ENCODE measurements around the gene PARD3B.

The PARD3B gene

DNA sequence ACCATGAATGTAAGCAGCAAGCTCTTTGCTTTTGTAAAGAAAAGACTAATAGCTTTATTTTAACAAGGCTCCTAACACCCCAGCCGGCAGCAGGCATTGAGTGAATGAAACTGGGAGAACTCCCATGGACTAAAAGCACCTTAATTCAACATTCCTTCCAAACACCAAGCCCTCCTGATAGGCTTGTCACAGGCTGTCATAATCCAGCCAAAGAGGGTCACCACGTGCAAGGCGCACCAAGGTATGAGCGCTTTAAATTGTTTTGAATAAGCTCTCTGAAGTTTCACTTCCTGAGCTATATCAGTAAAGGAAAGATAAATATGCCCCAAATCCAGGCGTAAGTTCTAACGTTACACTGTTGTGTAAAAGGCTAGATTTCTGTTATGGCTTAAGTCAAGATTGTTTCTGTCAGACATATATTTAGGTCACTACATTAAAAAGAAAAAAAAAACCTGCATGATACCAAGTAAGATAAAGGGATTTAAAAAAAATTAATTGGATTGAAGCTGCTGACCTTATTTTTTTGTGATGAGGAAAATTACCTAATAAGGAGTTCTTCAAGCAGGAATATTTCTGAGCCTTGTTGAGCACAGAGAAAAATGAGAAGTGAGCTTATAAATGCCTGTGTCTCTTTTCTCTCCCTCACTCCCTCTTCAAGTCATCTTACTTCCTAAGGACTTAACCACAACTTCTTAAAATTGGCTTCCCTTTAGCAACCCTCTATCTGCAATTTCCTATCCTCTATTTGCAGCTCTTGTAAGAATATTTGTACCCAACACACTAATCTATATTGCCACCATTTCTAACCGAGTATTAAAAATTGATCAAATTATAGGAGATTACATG is 1000.9 kb downstream of the PARD3B start:
- Histone ChIP-seq H3K4me2 (ENCODE audit: low read length) (no peak overlapping the region), H3K4me3 (ENCODE audit: low read length) (no peak overlapping the region), H3K36me3 (ENCODE audit: insufficient read depth, low read length) (no peaks in the 10 kb centered on the region), H3K9me3 (replicated peaks; ENCODE audit: low read length) (no peaks in the 10 kb centered on the region), H3K4me1 (ENCODE audit: control insufficient read depth, insufficient read depth, low read length) (peaks cover 6% of the 10 kb centered on the region), H3K27me3 (ENCODE audit: control insufficient read depth, insufficient read depth, low read length) (no peaks in the 10 kb centered on the region), H3K9ac (ENCODE audit: low read depth, low read length) (no peak overlapping the region)

DNA sequence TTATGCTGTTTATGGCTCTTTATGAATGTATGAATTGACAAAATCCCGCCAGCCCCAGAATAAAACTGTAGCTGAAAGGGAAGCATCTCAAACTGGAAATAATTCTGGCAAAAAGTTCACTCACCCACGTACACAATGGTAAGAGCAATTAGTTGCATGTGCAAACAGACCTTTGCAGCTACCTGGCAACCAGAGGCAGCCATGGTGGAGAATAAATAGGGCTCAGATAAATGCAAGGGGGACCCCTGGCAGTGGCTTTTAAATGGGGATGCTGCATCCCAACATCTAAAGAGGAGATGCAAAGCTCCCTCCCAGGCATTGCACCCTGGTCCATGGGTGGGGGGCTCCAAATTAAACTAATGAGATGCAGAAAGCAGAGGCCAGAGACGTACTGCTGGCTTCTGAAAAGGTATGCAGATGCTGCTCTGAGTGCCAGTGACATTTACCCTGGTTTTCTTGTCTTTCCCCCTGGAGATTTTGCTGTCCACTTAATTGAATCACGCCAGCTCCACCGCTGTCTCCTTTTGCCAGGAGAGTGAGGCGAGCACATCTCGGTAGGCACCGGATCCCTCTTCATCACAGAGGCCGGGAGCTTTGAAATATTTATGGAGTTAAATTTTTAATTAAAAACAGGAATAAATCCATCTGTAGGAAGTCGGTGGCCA is 1010.4 kb downstream of the PARD3B start:
- Histone ChIP-seq H3K27me3 (ENCODE audit: control insufficient read depth, insufficient read depth, low read length) (no peaks in the 10 kb centered on the region), H3K4me3 (ENCODE audit: low read length) (no peak overlapping the region), H3K4me2 (ENCODE audit: low read length) (no peak overlapping the region), H3K9me3 (replicated peaks; ENCODE audit: low read length) (no peaks in the 10 kb centered on the region), H3K9ac (ENCODE audit: low read depth, low read length) (no peak overlapping the region), H3K4me1 (ENCODE audit: control insufficient read depth, insufficient read depth, low read length) (no peaks in the 10 kb centered on the region), H3K36me3 (ENCODE audit: insufficient read depth, low read length) (no peaks in the 10 kb centered on the region)

DNA sequence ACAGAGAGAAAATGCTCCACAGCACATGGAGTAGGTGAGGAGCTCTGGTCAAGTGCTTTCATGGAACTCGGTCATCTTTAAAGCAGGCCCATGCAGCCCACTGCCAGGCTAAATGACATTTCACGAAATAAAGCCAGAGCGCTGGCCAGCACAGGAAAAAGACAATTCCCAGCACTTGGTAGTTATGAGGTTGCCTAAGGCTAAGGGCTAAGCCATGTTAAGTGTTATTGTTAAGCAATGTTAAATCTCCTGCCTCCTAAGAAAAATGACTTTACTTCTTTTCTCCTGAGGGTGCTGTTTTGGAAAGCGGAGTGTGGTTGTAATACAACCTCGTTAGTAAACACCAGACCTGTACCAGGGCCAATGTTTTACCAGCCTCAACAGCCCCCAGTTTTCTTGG is 1011.1 kb downstream of the PARD3B start:
- H3K9me3 ChIP-seq (replicated peaks; ENCODE audit: low read length): no peaks in the 10 kb centered on the region

DNA sequence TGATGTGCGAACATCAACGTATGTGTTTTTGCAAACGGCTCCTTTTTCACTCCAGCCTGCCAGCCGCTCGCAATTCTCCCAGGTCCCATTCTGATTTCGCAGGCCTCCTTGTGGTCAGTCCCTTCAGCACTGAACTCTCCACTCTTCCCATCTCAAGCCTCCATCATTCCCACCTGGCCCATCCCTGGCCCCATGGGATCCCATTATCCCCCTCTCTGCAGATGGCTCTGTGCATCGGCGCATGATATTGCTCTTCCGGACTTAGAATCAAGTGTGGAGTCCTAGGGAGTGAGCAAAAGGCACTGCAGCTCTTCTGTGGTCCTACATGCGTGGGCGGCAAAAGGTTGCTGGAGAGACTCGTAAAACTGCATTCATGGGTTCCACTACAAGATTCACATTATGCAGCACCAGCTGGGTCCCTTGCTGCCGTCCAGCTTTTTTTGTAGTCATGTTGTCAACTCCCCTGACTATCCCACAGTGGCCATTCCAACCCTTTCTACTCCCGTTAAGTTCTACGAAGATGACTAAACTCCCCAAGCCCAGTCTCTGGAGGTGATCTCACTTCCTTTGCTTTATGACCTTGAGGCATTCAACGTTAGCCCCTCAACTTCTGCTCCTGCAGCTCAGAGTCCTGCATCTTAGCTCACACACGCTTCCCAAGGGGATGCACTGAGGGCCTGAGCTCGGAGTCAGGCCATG is 1011.7 kb downstream of the PARD3B start:
- Histone ChIP-seq H3K9ac (ENCODE audit: low read depth, low read length) (no peak overlapping the region), H3K4me3 (ENCODE audit: low read length) (no peak overlapping the region), H3K36me3 (ENCODE audit: insufficient read depth, low read length) (no peaks in the 10 kb centered on the region), H3K4me2 (ENCODE audit: low read length) (no peak overlapping the region), H3K9me3 (replicated peaks; ENCODE audit: low read length) (no peaks in the 10 kb centered on the region), H3K27me3 (ENCODE audit: control insufficient read depth, insufficient read depth, low read length) (no peaks in the 10 kb centered on the region), H3K4me1 (ENCODE audit: control insufficient read depth, insufficient read depth, low read length) (no peaks in the 10 kb centered on the region)

More for the DNA sequence above, 1011.1 kb downstream of the PARD3B start:
- Histone ChIP-seq H3K4me3 (ENCODE audit: low read length) (no peak overlapping the region), H3K9ac (ENCODE audit: low read depth, low read length) (no peak overlapping the region), H3K36me3 (ENCODE audit: insufficient read depth, low read length) (no peaks in the 10 kb centered on the region), H3K4me2 (ENCODE audit: low read length) (no peak overlapping the region), H3K27me3 (ENCODE audit: control insufficient read depth, insufficient read depth, low read length) (no peaks in the 10 kb centered on the region), H3K4me1 (ENCODE audit: control insufficient read depth, insufficient read depth, low read length) (no peaks in the 10 kb centered on the region)

DNA sequence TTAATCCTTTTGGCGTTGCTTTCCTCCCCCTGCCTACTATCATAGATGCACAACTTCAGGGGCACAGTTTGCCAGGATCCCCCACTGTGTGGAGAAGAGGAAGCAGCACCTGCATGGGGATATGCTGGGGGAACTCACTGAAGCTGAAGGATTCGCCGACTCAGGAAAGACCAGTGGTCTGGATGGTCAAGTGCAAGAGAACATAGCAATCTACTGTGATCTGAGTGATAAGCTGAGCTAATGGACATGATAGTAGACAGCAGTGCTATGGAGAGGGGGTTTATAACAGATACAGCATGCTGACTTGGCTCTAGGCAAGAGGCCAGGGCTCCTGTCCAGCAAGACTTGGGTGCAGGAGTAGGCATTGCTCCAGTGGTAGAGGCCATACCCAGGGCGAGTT is 1012.6 kb downstream of the PARD3B start:
- Histone ChIP-seq H3K27me3 (ENCODE audit: control insufficient read depth, insufficient read depth, low read length) (no peaks in the 10 kb centered on the region), H3K4me1 (ENCODE audit: control insufficient read depth, insufficient read depth, low read length) (no peaks in the 10 kb centered on the region), H3K9me3 (replicated peaks; ENCODE audit: low read length) (no peaks in the 10 kb centered on the region), H3K4me3 (ENCODE audit: low read length) (no peak overlapping the region), H3K9ac (ENCODE audit: low read depth, low read length) (no peak overlapping the region), H3K4me2 (ENCODE audit: low read length) (no peak overlapping the region), H3K36me3 (ENCODE audit: insufficient read depth, low read length) (no peaks in the 10 kb centered on the region)

DNA sequence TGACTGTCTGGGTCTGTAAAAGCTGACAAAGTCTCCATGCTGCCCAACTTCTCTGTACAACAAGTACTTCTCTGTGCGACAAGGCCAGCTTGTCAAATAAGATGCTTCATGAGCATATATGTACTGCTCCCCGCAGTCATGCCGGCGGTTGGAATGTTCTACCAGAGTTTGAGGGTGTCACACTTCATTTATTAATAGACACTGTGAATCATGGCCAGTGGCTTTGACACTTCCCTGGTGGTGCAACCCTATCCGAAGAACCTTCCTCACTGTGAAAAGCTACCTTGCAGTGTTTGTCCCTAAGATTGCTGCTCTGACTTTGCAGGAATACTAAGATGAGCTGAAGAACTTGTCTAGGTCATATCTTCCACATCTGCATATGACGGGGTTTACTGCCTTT is 1016.2 kb downstream of the PARD3B start:
- H3K4me3 ChIP-seq (ENCODE audit: low read length): no peak overlapping the region
- no peaks in the 10 kb centered on the region for H3K9me3 ChIP-seq (replicated peaks; ENCODE audit: low read length)
- H3K36me3 ChIP-seq (ENCODE audit: insufficient read depth, low read length): no peaks in the 10 kb centered on the region
- H3K27me3 ChIP-seq (ENCODE audit: control insufficient read depth, insufficient read depth, low read length): no peaks in the 10 kb centered on the region
- H3K9ac ChIP-seq (ENCODE audit: low read depth, low read length): no peak overlapping the region
- no peak overlapping the region for H3K4me2 ChIP-seq (ENCODE audit: low read length)
- no peaks in the 10 kb centered on the region for H3K4me1 ChIP-seq (ENCODE audit: control insufficient read depth, insufficient read depth, low read length)

DNA sequence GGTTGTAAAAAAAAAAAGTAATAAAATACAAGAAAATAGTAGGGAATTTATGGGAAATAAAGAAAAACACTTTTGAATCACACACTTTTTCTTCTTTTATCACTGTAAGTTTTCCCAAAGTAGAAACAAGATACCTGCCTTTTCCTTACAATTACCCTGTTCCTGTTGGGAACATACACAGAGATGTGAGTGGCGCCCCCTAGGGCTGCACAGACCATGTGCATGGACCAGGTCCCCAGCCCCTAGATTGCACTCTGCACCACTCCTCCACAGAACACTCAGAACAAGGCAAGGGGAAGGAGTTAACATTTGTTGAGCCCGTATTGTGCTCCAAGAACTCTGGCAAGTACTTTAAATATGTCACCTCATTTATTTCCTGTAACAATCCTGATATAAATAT is 1018.4 kb downstream of the PARD3B start:
- no peaks in the 10 kb centered on the region for H3K27me3 ChIP-seq (ENCODE audit: control insufficient read depth, insufficient read depth, low read length)
- H3K36me3 ChIP-seq (ENCODE audit: insufficient read depth, low read length): no peaks in the 10 kb centered on the region
- H3K9ac ChIP-seq (ENCODE audit: low read depth, low read length): no peak overlapping the region
- no peaks in the 10 kb centered on the region for H3K4me1 ChIP-seq (ENCODE audit: control insufficient read depth, insufficient read depth, low read length)
- no peak overlapping the region for H3K4me3 ChIP-seq (ENCODE audit: low read length)
- H3K9me3 ChIP-seq (replicated peaks; ENCODE audit: low read length): no peaks in the 10 kb centered on the region
- H3K4me2 ChIP-seq (ENCODE audit: low read length): no peak overlapping the region

DNA sequence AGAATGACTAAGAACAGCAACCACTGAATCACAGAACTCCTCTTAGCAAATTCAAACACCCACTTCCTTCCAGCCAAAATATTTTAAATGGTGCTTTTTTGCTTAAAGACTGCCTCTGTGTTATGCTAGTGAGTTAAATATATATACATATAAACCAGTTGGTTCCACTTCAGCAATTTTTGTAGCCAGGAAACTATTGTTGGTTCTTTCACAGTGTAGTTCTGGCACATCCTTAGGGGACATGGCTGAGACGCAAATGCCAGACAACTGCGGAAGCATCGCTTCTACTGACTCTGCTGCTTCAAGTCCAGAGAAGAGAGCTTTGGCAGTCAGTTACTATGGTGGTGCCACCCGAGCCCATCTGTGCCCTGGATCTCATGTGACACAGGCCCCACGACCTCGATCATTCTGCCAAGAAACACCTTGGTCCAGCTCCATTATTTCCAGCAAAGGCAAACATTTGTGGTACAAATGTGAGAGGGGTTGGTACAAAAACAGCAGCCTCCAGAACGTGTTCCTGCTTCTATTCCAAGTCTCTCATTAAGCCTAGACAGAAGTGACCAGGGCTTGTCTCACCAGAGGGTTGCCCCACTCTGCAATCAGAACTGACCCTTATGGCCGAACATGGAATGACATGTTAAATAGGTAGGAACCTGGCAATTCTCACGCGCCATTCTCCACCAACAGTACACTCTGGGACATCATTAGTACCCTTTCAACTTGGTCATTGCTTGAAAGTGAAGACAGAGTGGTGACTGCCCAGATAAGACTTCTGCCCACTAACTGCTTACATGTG is 1019.3 kb downstream of the PARD3B start:
- Histone ChIP-seq H3K36me3 (ENCODE audit: insufficient read depth, low read length) (no peaks in the 10 kb centered on the region), H3K4me3 (ENCODE audit: low read length) (no peak overlapping the region), H3K9me3 (replicated peaks; ENCODE audit: low read length) (no peaks in the 10 kb centered on the region), H3K9ac (ENCODE audit: low read depth, low read length) (no peak overlapping the region), H3K4me2 (ENCODE audit: low read length) (no peak overlapping the region), H3K27me3 (ENCODE audit: control insufficient read depth, insufficient read depth, low read length) (no peaks in the 10 kb centered on the region), H3K4me1 (ENCODE audit: control insufficient read depth, insufficient read depth, low read length) (no peaks in the 10 kb centered on the region)

DNA sequence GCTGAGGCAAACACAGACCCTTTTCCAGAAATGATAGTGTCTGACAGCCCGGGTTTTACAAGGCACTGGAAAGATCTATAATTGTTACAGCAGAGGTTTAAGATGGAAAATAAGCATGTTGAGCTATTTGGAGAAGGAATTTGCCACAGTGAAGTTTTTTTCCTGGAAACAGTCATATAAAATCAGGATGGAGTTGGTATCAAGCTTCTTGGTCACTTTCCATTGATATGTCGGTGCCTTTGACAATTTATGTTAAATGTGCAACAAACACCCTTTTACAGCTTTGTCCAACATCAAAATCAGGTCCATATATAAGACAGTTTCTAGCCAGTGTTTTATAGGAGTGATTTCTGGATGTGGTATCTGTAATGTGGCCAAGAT is 1019.9 kb downstream of the PARD3B start:
- H3K9me3 ChIP-seq (replicated peaks; ENCODE audit: low read length): no peaks in the 10 kb centered on the region

DNA sequence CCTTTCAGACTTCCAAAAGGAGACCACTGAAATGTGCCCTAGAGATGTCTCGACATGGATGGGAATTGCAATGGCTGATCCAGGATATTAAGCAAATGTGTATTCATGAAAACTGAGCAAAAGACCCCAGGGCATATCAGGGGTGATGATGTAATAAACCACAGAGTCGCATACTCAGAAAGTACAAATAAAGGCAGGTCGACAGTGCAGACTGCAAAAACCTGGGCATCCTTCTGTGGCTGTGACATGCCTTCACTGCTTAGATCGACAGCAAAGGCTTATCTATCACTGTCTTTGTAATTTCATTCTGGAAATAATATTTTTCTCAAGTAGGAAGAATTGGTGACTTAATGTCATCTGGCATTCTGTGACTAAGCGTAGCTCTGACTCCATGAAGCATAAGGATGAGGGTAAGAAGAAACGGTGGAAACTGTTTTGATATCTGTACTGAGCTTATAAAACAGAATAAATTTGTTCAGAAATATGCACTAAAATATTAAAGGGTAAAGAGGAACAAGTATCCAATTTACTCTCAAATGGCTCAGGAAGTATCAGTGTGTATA is 1021.4 kb downstream of the PARD3B start:
- Histone ChIP-seq H3K4me3 (ENCODE audit: low read length) (no peak overlapping the region), H3K36me3 (ENCODE audit: insufficient read depth, low read length) (no peaks in the 10 kb centered on the region)

More for the DNA sequence above, 1019.9 kb downstream of the PARD3B start:
- no peak overlapping the region for H3K9ac ChIP-seq (ENCODE audit: low read depth, low read length)
- H3K27me3 ChIP-seq (ENCODE audit: control insufficient read depth, insufficient read depth, low read length): no peaks in the 10 kb centered on the region
- no peak overlapping the region for H3K4me2 ChIP-seq (ENCODE audit: low read length)
- H3K36me3 ChIP-seq (ENCODE audit: insufficient read depth, low read length): no peaks in the 10 kb centered on the region
- no peak overlapping the region for H3K4me3 ChIP-seq (ENCODE audit: low read length)
- no peaks in the 10 kb centered on the region for H3K4me1 ChIP-seq (ENCODE audit: control insufficient read depth, insufficient read depth, low read length)

DNA sequence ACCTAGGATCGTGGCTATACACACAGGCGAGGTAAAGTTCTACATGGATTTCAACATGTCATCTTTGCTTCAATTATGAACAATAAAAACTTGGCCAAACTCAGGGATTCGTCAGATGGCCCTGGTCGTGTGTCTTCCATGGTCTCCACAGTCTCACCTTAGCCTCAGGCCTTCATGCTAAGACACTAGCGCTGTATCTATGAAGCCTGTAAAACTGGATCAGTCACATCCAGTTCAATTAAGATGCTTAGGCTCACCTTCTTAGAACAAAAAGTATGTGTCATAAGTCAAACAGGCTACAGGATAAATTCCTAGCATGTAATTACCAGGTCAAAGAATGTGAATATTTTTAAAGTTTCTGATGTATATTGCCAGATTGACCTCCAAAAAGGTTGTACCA is 1023.3 kb downstream of the PARD3B start:
- H3K4me2 ChIP-seq (ENCODE audit: low read length): no peak overlapping the region
- H3K4me1 ChIP-seq (ENCODE audit: control insufficient read depth, insufficient read depth, low read length): no peaks in the 10 kb centered on the region
- H3K36me3 ChIP-seq (ENCODE audit: insufficient read depth, low read length): no peaks in the 10 kb centered on the region
- H3K9me3 ChIP-seq (replicated peaks; ENCODE audit: low read length): no peaks in the 10 kb centered on the region
- no peaks in the 10 kb centered on the region for H3K27me3 ChIP-seq (ENCODE audit: control insufficient read depth, insufficient read depth, low read length)
- no peak overlapping the region for H3K9ac ChIP-seq (ENCODE audit: low read depth, low read length)
- no peak overlapping the region for H3K4me3 ChIP-seq (ENCODE audit: low read length)

More for the DNA sequence above, 1021.4 kb downstream of the PARD3B start:
- H3K9ac ChIP-seq (ENCODE audit: low read depth, low read length): no peak overlapping the region
- H3K27me3 ChIP-seq (ENCODE audit: control insufficient read depth, insufficient read depth, low read length): no peaks in the 10 kb centered on the region
- no peak overlapping the region for H3K4me2 ChIP-seq (ENCODE audit: low read length)
- H3K4me1 ChIP-seq (ENCODE audit: control insufficient read depth, insufficient read depth, low read length): no peaks in the 10 kb centered on the region
- no peaks in the 10 kb centered on the region for H3K9me3 ChIP-seq (replicated peaks; ENCODE audit: low read length)

All from skeletal muscle satellite cell (primary cell).